Karpas-422 (cell line): ENCODE data around the gene LDAF1. TPM values are rescaled to one million over a fixed set of nuclear protein-coding genes. Genes with fewer than 3 reads are reported as not detected.
"Not testable (repeated sequence)": the region's sequence is repeated elsewhere in the genome, so short reads cannot be mapped to it uniquely, and the experiment has no call there.

ENCODE experiments used
- DNase-seq: peaks from one replicate; pipeline ENCODE4 v3.0.0-alpha.2; 2015
- H2AFZ ChIP-seq: fragments of 200-600 bp; sonication (generic); 2 replicates; pipeline ENCODE4 v1.6.1; 2014; ENCODE audit warnings: antibody characterized with exemption, low read length, mixed read lengths
- H3K27ac ChIP-seq: fragments of 200-600 bp; sonication (generic); 2 replicates; pipeline ENCODE4 v1.5.1; 2014; ENCODE audit warnings: mild to moderate bottlenecking, low read length, moderate library complexity
- H3K27me3 ChIP-seq: fragments of 200-600 bp; sonication (generic); 2 replicates; pipeline ENCODE4 v1.6.1; 2014; ENCODE audit warnings: low read length, mixed read lengths
- H3K36me3 ChIP-seq: fragments of 200-600 bp; sonication (generic); 2 replicates; pipeline ENCODE4 v1.6.1; 2014; ENCODE audit warnings: low read length, mixed read lengths; ENCODE audit not compliant: insufficient read depth
- H3K4me1 ChIP-seq: fragments of 200-600 bp; sonication (generic); 2 replicates; pipeline ENCODE4 v1.6.1; 2014; ENCODE audit warnings: mild to moderate bottlenecking, low read length, mixed read lengths
- H3K4me2 ChIP-seq: fragments of 200-600 bp; sonication (generic); 2 replicates; pipeline ENCODE4 v1.6.1; 2014; ENCODE audit warnings: low read length, low read depth, mild to moderate bottlenecking; ENCODE audit not compliant: poor library complexity, severe bottlenecking
- H3K4me3 ChIP-seq: fragments of 200-600 bp; sonication (generic); 2 replicates; pipeline ENCODE4 v1.5.1; 2014; ENCODE audit warnings: mild to moderate bottlenecking, antibody characterized with exemption, low read length, mixed read lengths
- H3K79me2 ChIP-seq: fragments of 200-600 bp; sonication (generic); 2 replicates; pipeline ENCODE4 v1.6.1; 2014; ENCODE audit warnings: mild to moderate bottlenecking, low read length, mixed read lengths
- H3K9ac ChIP-seq: fragments of 200-600 bp; sonication (generic); 2 replicates; pipeline ENCODE4 v1.6.0; 2014; ENCODE audit warnings: low read length
- H3K9me2 ChIP-seq: fragments of 200-600 bp; sonication (generic), shearing (Covaris generic); replicated peaks from 2 replicates; pipeline ENCODE4 v1.6.0; 2014; ENCODE audit warnings: mild to moderate bottlenecking, low read length, moderate library complexity; ENCODE audit not compliant: insufficient read depth
- H3K9me3 ChIP-seq: fragments of 300-700, 200-600 bp; sonication (generic); 2 replicates; pipeline ENCODE4 v1.6.1; 2014; ENCODE audit warnings: low read length, mixed read lengths
- H4K20me1 ChIP-seq: fragments of 200-600 bp; sonication (generic); 2 replicates; pipeline ENCODE4 v1.6.1; 2014; ENCODE audit warnings: mild to moderate bottlenecking, antibody characterized with exemption, low read length, low read depth; ENCODE audit not compliant: insufficient read depth
- total RNA-seq: library from RNA; depleted of rRNA; stranded (reverse); fragments of >200 nt; shearing (Covaris generic); gene quantifications from 2 replicates; pipeline ENCODE4 v1.2.3, GENCODE V29; 2014; ENCODE audit warnings: low replicate concordance

The LDAF1 gene
- total RNA-seq, 1 experiment from 2014 or later = 48.3 TPM

DNA sequence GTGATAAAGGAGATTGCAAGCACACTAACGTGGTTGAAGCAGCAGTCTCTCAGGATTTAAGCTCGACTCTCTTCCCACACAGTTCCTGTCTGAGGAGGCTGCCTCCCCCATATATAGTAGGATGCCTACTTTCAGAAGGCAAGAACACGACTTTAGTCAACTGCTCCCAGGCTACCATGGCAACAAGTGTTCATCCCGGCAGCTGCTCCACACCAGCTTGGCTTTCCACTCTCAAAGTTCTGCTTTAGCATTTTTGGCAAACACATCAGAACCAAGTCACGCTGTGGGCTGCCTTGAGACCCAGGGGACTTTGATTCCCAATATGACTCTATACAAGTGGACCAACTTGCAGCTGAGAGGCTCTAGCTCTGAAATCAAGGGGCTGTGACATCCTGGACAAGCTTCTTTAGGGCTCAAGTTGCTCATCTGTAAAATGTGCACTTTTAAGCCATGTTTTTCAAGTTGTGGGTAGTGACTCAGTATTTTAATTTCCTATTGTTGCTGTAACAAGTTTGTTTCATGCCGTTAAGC lies 36.4 kb downstream of the LDAF1 start:
- no peak overlapping the region for H3K4me2 ChIP-seq
- no peaks in the 10 kb centered on the region for H4K20me1 ChIP-seq
- H3K27ac ChIP-seq = no peak overlapping the region
- 0 out of 2 replicates have a peak, but pooled peaks cover 3% of the 10 kb centered on the region for H3K27me3 ChIP-seq
- no peaks in the 10 kb centered on the region for H3K36me3 ChIP-seq
- H3K4me1 ChIP-seq = peaks cover 10% of the 10 kb centered on the region
- H2AFZ ChIP-seq = no peak overlapping the region
- no peak overlapping the region for H3K9ac ChIP-seq
- no peaks in the 10 kb centered on the region for H3K9me2 ChIP-seq
- H3K4me3 ChIP-seq = no peak overlapping the region
- no peaks in the 10 kb centered on the region for H3K9me3 ChIP-seq
- no peak for DNase-seq
- H3K79me2 ChIP-seq = no peaks in the 10 kb centered on the region

- not testable (repeated sequence) for H3K9me3 ChIP-seq, H3K4me3 ChIP-seq, H3K27ac ChIP-seq, H3K9ac ChIP-seq, H3K27me3 ChIP-seq, H3K9me2 ChIP-seq, H3K4me2 ChIP-seq, DNase-seq, H4K20me1 ChIP-seq, H3K36me3 ChIP-seq, H3K79me2 ChIP-seq, H2AFZ ChIP-seq
- peaks cover 10% of the 10 kb centered on the region for H3K4me1 ChIP-seq
Measured at GRCh38 chr16:21195330-21195729, 36.9 kb downstream of the LDAF1 start.

DNA sequence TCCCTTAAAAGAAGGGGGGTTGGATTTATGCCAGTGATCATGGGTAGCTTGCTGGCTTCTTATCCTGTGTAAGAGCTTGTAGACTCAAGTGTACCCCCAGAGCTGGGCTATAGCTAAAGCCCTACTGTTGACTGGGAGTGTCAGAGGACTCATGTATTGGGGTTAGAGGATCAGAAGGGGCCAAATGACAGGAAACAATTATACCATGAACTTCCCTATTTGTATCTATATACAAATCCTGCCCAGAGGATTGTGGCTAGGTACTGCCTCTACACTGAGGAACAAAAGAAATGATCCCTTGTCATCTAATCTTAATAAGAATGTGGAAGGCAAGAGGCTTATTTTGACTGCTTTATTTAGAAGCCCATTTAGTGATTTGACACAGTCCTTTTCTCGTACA lies 38.6 kb downstream of the LDAF1 start:
- H3K4me2 ChIP-seq = no peak overlapping the region
- H3K4me3 ChIP-seq = no peak overlapping the region
- no peaks in the 10 kb centered on the region for H4K20me1 ChIP-seq
- H3K9me2 ChIP-seq = no peaks in the 10 kb centered on the region
- no peak overlapping the region for H2AFZ ChIP-seq
- no peak overlapping the region for H3K27ac ChIP-seq
- 0 out of 2 replicates have a peak, but pooled peaks cover under 1% of the 10 kb centered on the region for H3K27me3 ChIP-seq
- H3K9me3 ChIP-seq = no peaks in the 10 kb centered on the region
- DNase-seq = no peak
- peaks cover 10% of the 10 kb centered on the region for H3K4me1 ChIP-seq
- no peak overlapping the region for H3K9ac ChIP-seq
- no peaks in the 10 kb centered on the region for H3K79me2 ChIP-seq
- H3K36me3 ChIP-seq = no peaks in the 10 kb centered on the region

DNA sequence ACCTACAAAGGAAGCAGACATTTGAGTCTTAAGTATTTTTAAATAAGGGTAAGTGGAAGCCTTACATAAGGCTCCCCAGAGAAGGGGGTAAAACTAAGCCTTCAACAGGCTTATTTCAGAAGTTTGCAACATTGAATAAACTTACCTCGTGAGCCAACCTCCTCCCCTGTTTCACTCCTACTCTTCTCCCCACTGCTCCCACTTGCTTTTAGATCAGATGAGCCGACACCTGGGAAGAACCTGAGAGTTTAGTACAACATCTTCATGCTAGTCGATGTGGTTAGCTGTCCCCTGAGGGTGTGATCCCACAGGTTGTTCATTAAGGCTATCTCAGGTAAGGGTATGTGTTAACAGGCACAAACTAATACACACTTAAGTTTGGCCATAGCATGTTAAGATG lies 39.1 kb downstream of the LDAF1 start:
- Histone ChIP-seq H3K27ac (no peak overlapping the region), H3K4me2 (no peak overlapping the region), H3K9me3 (no peaks in the 10 kb centered on the region), H3K36me3 (no peaks in the 10 kb centered on the region), H3K9ac (no peak overlapping the region), H3K4me3 (no peak overlapping the region), H4K20me1 (no peaks in the 10 kb centered on the region), H2AFZ (no peak overlapping the region), H3K4me1 (peaks cover 10% of the 10 kb centered on the region), H3K9me2 (no peaks in the 10 kb centered on the region), H3K27me3 (no peaks in the 10 kb centered on the region), H3K79me2 (no peaks in the 10 kb centered on the region)
- DNase-seq = no peak

- H3K9ac ChIP-seq = no peak overlapping the region
- H3K36me3 ChIP-seq = no peaks in the 10 kb centered on the region
- H4K20me1 ChIP-seq = no peaks in the 10 kb centered on the region
- no peaks in the 10 kb centered on the region for H3K9me3 ChIP-seq
- no peak overlapping the region for H3K4me2 ChIP-seq
- no peaks in the 10 kb centered on the region for H3K79me2 ChIP-seq
- DNase-seq = no peak
- no peak overlapping the region for H3K27ac ChIP-seq
- H3K4me3 ChIP-seq = no peak overlapping the region
- H3K4me1 ChIP-seq = peaks cover 10% of the 10 kb centered on the region
- no peak overlapping the region for H2AFZ ChIP-seq
- no peaks in the 10 kb centered on the region for H3K27me3 ChIP-seq
- H3K9me2 ChIP-seq = no peaks in the 10 kb centered on the region
Measured at GRCh38 chr16:21199607-21200218, 41.2 kb downstream of the LDAF1 start.

DNA sequence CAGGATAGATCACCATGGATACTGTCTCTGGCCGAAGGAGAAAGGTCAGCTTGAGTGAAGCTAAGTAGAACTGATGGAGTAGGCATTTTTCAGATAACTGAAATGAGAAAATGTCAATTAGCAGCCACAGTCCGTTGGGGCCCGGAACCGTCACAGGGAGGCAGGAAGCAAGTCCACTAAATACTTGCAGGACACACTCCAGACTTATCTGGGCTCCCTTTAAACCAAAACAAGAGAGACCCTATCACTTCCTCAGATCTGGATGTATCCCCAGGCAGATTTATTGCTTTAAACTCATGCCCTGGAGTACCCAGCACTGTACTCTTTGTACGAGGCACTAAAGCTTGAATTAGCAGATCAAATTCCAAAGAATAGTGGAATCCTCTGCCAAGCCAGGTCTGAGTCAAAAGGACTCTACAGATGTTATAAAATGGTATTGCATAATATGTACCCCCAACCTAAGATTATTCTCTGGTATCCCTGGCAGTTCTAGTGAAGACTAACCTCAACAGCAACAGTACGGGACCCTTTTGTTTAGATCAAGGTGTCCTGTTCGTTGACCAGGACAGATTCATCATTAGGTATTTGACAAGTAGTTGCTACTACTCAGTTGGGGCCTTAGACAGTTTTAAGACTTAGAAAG lies 44.8 kb downstream of the LDAF1 start:
- Histone ChIP-seq H3K27ac (no peak overlapping the region), H3K79me2 (no peaks in the 10 kb centered on the region), H2AFZ (no peak overlapping the region)

GRCh38 chr16:21205303-21205702 lies 46.8 kb downstream of the LDAF1 start:
- H3K9ac ChIP-seq = no peak overlapping the region
- no peaks in the 10 kb centered on the region for H3K79me2 ChIP-seq
- H3K4me2 ChIP-seq = no peak overlapping the region
- no peak overlapping the region for H3K4me3 ChIP-seq
- H3K36me3 ChIP-seq = no peaks in the 10 kb centered on the region
- no peak overlapping the region for H2AFZ ChIP-seq
- no peak overlapping the region for H3K27ac ChIP-seq
- H3K9me2 ChIP-seq = no peaks in the 10 kb centered on the region
- H4K20me1 ChIP-seq = no peaks in the 10 kb centered on the region
- no peaks in the 10 kb centered on the region for H3K27me3 ChIP-seq
- DNase-seq = no peak
- no peaks in the 10 kb centered on the region for H3K4me1 ChIP-seq
- no peaks in the 10 kb centered on the region for H3K9me3 ChIP-seq

More for the DNA sequence above, 44.8 kb downstream of the LDAF1 start:
- DNase-seq = no peak
- no peaks in the 10 kb centered on the region for H4K20me1 ChIP-seq
- H3K9me3 ChIP-seq = no peaks in the 10 kb centered on the region
- no peak overlapping the region for H3K9ac ChIP-seq
- no peaks in the 10 kb centered on the region for H3K36me3 ChIP-seq
- no peak overlapping the region for H3K4me2 ChIP-seq
- no peaks in the 10 kb centered on the region for H3K4me1 ChIP-seq
- no peaks in the 10 kb centered on the region for H3K27me3 ChIP-seq
- H3K9me2 ChIP-seq = no peaks in the 10 kb centered on the region
- no peak overlapping the region for H3K4me3 ChIP-seq

DNA sequence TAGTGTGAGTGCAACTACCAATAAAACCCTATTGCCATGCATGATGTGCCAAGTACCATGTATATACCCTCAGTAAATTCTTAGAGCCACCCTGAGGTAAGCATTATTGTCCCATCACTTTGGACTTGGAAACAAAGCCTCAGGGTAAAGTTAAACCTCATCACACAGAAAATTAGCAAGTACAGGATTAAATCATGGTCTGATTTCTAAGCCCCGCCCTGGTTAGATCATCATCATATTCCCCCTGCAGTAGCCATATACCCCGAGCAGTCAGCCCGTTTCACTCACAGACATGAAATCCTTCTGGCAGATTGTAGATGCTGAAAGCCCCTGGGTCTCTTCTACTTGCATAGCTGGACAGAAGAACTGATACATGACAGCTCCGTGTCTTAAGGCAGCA lies 48.1 kb downstream of the LDAF1 start:
- Histone ChIP-seq H3K9me3 (no peaks in the 10 kb centered on the region), H3K4me2 (no peak overlapping the region), H3K9ac (no peak overlapping the region), H3K4me1 (no peaks in the 10 kb centered on the region), H3K27ac (no peak overlapping the region), H3K4me3 (no peak overlapping the region), H3K9me2 (no peaks in the 10 kb centered on the region), H3K27me3 (no peaks in the 10 kb centered on the region), H3K36me3 (no peaks in the 10 kb centered on the region), H2AFZ (no peak overlapping the region), H4K20me1 (no peaks in the 10 kb centered on the region), H3K79me2 (no peaks in the 10 kb centered on the region)
- DNase-seq = no peak
